HG03521 (cell line): Measurements from ENCODE around the gene MCCD1.
"Not testable (repeated sequence)": the region's sequence is repeated elsewhere in the genome, so short reads cannot be mapped to it uniquely, and the experiment has no call there.

ENCODE experiments used
- ATAC-seq: cut with Tn5 transposase; IDR thresholded peaks from one replicate; pipeline ENCODE4 v1.9.1; 2021; ENCODE audit warnings: mild to moderate bottlenecking, moderate library complexity; ENCODE audit not compliant: unreplicated experiment

Gene MCCD1

DNA sequence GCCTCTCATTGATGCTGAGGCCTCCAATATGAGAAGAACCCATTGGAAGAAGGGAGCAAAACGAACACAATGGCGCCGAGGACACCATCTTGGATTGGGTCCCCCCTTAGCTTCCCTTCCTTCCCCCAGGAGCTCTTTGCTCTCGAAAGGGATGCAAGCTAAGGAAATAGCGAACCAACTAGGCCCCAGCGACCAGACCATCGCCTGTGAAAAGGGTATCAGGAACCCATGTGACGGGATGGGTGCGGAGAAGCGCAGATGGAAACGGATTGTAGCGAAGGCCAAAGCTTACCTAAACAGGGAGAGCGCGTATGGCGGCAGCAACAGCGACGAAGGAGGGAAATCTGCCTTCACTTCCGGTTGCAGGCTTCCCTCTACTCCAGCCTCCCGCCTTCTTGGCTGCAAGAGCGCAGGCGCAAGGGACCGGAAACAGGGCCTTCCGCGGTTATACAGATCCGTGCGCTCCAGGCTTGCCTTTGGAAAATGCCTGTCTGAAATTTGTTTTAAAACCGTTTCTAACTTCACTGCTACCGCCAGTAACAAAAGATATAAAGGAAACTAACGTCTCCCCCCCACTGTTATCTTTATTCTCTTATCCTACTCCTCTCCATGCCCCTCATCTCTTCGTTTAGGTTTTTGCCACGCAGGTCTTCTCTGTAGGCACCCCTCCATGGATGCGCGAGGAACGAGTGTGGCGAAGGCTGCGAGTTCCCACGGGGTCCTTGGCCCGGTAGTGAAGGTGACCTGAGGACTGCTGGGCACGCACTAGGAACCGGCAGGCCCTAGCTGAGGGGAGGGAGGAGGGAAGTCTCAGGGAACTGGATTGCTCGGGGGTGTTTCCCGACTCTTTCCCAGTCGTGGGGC lies 13.1 kb downstream of the MCCD1 start, which contains the start of gene DDX39B:
Gene DDX39B (minus strand): TSS at position 346 of the 864 bp plus-strand sequence. CDS start 1,471 bp downstream, outside the sequence.
- peak; percentile 61 for ATAC-seq

- ATAC-seq, result no peak
Observed at GRCh38 chr6:31543639-31544038, 14.9 kb downstream of the MCCD1 start.

DNA sequence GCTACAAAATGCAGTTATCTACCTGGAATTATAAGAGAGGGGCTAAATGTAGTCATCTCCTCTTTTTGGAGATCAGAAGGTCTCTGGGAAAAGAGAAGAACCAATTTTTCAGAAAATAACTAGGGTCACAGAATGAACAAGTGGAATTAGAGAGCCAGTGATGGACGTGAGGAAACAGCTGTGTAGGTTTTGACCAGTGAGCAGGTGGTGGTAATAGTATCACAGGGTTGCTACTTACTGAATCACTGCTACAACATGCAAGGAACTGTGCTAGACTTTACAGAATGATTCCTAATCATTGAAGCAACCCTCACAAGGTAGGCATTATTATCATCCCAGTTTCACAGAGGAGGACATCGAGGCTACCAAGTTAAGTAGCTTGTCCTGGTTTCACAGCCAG lies 15.9 kb downstream of the MCCD1 start:
- no peak for ATAC-seq

- no peak for ATAC-seq
Observed at GRCh38 chr6:31545291-31545690, 16.5 kb downstream of the MCCD1 start.

- ATAC-seq, result peak; percentile 43
Observed at GRCh38 chr6:31546339-31546957, 17.7 kb downstream of the MCCD1 start, which contains the start of gene ATP6V1G2. ATP6V1G2 (minus strand) TSS chr6:31546608; CDS start chr6:31546559, 49 bp downstream.

- ATAC-seq, result peak; percentile 63
Observed at GRCh38 chr6:31546958-31547726, 18.4 kb downstream of the MCCD1 start, which contains the start of gene NFKBIL1. NFKBIL1 (plus strand) TSS chr6:31547608; CDS start chr6:31547695, 87 bp downstream.

DNA sequence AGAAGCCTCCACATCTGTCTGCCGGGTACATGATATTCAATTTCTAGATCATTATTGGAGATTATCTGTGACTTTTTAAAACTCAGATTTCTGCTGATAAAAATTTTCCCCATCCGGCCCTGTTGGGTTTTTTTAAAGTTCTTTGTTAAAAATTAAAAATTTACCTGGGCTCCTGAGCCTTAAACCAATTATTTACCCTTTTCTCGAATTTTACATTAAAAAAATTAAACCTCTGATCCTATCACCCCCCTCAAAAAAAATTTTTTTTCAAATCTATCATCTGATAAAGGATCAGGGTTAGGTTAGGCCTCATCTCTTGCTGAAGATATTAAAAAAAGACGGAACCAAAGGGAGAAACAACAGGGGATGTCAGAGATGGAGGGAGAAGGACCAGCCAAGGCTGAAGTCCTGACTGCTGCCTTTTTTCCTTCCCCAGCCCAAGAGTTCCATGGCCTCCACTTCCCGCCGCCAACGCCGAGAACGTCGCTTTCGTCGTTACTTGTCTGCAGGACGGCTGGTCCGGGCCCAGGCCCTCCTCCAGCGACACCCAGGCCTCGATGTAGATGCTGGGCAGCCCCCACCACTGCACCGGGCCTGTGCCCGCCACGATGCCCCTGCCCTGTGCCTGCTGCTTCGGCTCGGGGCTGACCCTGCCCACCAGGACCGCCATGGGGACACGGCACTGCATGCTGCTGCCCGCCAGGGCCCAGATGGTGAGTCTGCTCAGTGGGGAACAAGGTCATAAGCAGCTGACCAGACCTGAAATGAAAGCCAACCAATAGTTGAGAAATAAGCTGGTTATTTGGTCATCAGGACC lies 19.2 kb downstream of the MCCD1 start:
- no peak for ATAC-seq

- ATAC-seq, result no peak
Observed at GRCh38 chr6:31548544-31548873, 19.7 kb downstream of the MCCD1 start.

- ATAC-seq, result not testable (repeated sequence)
Observed at GRCh38 chr6:31551371-31551770, 22.6 kb downstream of the MCCD1 start.

DNA sequence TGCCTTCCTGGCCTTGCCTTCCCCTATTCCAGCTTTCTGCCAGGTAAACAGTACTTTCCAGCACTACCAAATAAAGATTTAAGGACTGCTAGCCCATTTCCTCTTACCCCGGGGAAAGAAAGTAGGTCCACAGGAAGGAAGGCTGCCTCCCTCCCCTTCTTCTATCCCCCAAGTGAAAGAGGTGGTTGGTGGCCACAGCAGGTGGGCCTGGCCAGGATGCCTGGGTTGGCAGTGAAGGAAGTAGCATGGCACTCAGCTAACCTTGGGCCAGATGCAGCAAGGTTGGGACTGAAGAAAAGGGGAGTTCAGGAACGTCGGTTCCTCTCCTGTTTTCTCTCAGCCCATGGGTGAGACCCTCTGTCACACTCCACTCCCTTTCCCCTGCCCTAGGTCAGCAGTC lies 27.5 kb downstream of the MCCD1 start:
- ATAC-seq, result no peak

DNA sequence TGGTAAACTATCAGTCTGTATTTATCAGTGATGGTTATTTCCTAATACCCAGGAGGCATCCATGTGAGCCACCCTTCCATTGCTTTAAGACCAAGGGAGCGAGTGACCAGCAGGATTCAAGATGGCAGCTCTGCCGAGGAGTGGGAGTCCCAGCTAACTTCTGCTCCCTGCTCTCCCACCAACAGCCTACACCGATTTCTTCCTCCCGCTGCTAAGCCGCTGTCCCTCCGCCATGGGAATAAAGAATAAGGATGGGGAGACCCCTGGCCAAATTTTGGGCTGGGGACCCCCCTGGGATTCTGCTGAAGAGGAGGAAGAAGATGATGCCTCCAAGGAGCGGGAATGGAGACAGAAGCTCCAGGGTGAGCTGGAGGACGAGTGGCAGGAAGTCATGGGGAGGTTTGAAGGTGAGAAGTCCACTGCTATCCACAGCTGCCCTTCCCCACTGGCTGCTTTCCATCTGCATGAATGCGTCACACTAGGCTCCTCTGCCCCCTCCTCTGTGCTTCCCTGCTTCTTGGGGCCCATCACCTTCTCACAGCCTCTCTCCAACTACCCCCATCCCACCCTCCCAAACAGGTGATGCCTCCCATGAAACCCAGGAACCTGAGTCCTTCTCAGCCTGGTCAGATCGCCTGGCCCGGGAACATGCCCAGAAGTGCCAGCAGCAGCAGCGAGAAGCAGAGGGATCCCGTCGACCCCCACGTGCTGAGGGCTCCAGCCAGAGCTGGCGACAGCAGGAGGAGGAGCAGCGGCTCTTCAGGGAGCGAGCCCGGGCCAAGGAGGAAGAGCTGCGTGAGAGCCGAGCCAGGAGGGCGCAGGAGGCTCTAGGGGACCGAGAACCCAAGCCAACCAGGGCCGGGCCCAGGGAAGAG lies 28.9 kb downstream of the MCCD1 start:
- ATAC-seq, result no peak

GRCh38 chr6:31558318-31558625 lies 29.5 kb downstream of the MCCD1 start:
- ATAC-seq, result no peak

DNA sequence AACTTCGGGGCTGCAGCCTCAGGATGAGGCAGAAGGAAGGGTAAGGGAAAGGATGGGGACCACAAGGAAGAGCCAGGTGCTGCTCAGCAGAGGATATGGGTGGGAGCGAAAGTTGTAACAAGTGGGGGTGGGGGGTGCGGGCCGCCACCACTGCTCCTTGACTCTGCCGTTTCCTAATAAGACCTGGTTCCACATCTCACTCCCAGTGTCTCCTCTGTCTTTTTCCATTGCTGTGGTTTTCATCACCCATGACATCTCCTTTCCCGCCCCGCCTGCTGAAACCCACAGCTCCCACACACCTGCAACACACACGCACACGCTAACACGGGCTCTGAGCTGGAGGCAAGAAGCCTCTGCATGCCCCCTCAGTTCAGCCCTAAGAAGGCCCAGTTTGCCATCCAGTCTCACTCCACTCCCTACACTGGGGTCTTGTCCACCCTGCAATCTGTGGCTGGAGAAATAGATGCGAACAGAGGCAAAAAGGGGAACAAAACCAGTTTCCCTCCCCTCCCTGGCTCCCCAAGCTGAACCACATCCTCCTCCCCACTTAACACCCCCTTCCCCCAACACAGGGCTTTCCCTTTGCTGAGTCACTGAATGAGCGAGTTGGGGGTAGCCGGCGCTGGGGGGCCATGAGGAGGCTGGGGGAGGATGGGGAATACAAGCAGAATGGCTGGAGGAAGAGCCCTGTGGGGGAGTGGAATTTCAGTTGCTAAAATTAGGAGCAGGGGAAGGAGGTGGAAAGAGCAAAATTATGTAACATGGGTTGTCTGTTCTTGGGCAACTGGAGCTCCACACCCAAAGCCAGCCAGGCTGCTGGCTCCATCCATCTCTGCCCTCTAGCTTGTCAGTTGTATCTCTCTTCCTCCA lies 30.1 kb downstream of the MCCD1 start:
- no peak for ATAC-seq

- ATAC-seq, result peak; percentile 5
Observed at GRCh38 chr6:31559606-31559957, 30.8 kb downstream of the MCCD1 start.

GRCh38 chr6:31559958-31560696 lies 31.4 kb downstream of the MCCD1 start:
- ATAC-seq, result peak; percentile 49

- no peak for ATAC-seq
Observed at GRCh38 chr6:31560697-31561058, 31.9 kb downstream of the MCCD1 start.

GRCh38 chr6:31567531-31568370 lies 39.0 kb downstream of the MCCD1 start:
- no peak for ATAC-seq
